Renal cortical epithelial cell (primary cell): ENCODE results near the gene RGS6. TPM values are rescaled to one million over a fixed set of nuclear protein-coding genes. Genes with fewer than 3 reads are reported as not detected.
A peak's percentile ranks its signal among the peaks of the same experiment; 100 is the strongest.

Source experiments
- DNase-seq: peaks from one replicate; pipeline ENCODE4 v3.0.0-alpha.2; 2011; ENCODE audit warnings: low read depth
- total RNA-seq: library from RNA; depleted of rRNA; stranded (reverse); fragments of >200 nt; gene quantifications from 2 replicates; pipeline ENCODE4 v1.2.3, GENCODE V29; 2014

RGS6 gene
- total RNA-seq, 1 donor from 2014 or later, result not detected

GRCh38 chr14:72607386-72608130 is 675.3 kb downstream of the RGS6 start:
- DNase-seq, result peak; percentile 77

GRCh38 chr14:72608391-72609204 is 676.4 kb downstream of the RGS6 start:
- DNase-seq, result peak; percentile 95

DNA sequence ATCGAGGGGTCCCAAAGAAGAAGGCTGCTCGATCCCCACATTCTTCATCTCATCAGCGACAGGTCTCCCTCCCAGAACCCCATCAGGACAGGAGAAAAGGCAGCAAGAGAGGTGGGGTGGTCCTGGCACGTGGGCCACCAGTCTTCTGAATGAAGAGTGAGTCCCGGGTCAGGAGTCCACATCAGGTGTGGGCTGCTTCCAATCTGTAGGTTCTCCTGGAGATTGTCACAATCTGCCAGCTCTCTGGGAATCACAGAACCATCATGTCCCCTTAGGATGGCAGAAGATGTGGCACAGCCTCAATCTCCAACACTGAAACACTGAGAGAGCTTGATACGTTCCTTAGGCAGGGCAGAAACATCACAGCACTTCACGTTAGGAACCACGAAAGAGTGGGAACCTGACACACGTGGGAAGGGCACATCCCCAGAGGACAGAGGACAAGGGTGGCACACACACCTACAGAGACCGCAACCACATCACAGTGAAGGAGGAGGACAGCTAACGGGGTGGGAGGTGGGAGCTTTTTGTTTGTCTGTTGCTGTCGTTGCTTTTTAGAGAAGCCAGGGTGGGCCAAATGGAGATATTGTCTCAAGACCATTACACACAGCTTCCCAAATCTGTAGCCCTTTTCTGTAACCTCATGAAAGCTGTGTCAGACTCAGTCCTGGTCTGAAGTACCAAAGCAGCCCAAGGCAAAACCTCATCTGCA is 677.1 kb downstream of the RGS6 start:
- no peak for DNase-seq

- no peak for DNase-seq
Measured at GRCh38 chr14:72610096-72610830, 678.0 kb downstream of the RGS6 start.

DNA sequence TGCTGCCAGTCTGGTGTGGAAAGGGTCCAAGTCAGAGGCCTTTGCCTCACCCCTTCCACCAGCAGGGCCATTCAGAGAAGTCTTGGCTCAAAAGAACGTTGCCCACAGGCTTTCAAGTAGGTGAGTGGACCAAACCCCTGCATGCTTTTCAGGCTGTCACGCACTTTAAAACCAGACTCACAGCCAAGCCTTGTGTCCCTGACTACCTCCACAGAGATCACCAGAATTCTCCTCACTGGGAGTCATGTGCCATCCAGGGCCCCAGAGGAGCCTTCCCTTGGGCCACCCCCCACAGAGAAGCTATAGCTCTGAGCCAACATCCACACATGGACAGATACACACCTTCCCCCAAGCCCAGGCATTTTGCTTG is 678.6 kb downstream of the RGS6 start:
- DNase-seq, result peak; percentile 12

- no peak for DNase-seq
Measured at GRCh38 chr14:72611506-72611905, 679.3 kb downstream of the RGS6 start.

GRCh38 chr14:72612041-72612440 is 679.8 kb downstream of the RGS6 start:
- no peak for DNase-seq

DNA sequence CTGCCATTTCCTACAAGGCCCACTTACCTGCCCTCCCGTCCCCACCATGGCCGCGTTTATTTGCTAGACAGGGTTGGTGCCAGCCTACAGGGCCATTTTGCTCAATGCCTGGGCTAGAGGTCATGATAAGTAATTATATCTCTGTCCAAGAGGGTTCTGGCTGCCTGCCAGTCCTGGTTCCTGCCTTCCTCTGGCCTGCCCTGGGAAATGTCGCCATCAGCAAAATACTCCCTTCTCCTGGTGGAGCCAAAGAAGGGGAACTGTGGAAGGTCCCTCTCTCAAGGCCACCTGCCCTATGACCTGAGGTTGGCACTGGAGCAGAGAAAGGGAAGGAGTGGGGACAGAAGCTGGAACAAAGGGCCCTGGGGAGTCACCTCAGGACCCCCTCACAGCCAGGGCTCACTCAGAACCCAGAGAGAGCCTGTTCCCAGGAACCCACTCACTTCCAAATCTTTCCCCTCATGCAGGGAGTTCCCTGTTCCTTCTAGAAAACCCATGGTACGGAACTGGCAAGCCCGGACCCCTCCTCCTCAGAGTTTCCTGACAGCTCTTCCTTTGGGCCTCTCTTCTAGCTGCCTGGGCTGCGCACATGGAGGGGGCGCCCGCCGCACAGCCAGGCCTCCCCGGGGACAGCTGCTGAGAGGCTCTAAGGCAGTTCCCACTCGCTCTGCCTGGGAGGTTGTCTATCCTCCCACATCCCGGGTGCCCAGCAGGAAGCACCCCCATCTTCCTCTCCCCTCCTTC is 681.2 kb downstream of the RGS6 start:
- peak; percentile 38 for DNase-seq

GRCh38 chr14:72613975-72614319 is 681.7 kb downstream of the RGS6 start:
- no peak for DNase-seq

GRCh38 chr14:72614365-72614764 is 682.1 kb downstream of the RGS6 start:
- DNase-seq, result no peak

DNA sequence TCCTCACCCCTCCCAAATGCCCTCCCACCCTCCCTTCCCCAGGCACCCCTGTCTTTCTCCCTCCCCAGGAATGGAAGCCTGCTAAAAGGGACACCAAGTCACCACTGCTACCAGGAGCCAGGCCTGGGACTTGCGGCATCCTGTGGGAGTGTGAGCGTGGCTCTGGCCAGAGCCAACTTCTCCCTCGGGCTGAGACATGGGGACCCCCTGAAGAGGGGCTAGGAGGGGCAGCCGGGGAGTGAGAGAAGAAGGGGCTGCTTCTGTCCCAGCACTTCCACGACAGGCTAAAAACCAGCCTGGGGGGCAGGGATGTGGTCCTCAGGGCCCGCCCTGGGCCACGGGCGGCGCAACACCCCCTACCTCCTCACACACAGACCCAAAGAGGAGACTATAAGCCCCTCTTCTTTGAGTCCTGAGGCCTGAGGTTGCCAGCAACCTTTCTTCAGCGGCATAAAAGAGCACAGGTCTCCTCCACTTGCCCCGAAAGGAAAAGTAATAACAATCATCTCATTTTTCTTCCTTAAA is 682.7 kb downstream of the RGS6 start:
- no peak for DNase-seq

- DNase-seq, result peak; percentile 90
Measured at GRCh38 chr14:72615451-72616121, 683.4 kb downstream of the RGS6 start.
